MV-4-11 (cell line): ENCODE results near the gene MAN1C1.
"Not testable (repeated sequence)": the region's sequence is repeated elsewhere in the genome, so short reads cannot be mapped to it uniquely, and the experiment has no call there.

Experiments used
- DNase-seq: peaks from one replicate; lab custom pipeline; 2025; lab: John Stamatoyannopoulos, UW

The MAN1C1 gene

DNA sequence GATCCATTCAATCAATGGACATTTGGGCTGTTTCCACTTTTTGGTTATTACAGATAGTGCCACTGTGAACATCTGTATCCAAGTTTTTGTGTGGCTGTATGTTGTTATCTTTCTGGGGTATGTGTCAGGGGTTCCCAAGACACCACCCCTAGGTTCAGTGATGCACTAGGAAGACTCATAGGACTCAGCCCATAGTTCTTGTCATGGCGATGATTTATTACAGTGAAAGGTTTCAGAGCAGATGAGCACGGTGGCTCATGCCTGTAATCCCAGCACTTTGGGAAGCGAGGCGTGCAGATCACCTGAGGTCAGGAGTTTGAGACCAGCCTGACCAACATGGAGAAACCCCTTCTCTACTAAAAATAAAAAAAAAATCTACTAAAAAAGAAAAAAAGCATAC, 64.1 kb downstream of the MAN1C1 start:
- DNase-seq, result no peak

DNA sequence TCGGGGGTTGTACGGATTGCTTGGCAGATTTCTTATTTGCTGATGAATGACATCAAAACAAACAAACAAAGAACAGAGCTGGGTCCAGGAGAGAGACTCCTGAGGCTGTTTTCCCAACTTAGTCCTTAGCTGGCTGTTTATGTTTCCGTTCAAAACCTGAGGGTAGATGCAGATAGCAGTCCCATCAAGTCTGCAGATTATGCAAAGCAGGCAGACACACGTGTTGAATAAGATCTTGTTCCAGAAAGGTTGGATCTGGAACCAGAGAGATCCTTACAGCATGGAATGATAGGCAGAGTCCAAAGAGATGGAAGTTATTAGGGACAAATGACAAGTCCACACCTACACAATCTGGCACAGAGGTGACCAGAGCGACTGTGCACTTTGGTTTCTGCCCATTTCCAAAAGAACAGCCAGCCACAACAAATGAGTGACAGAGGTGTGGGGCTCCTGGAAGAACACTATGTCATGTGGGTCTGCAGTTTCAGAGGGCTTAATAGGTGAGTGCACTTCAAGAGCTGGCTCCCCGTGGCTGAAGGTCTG, 65.5 kb downstream of the MAN1C1 start:
- no peak for DNase-seq

DNA sequence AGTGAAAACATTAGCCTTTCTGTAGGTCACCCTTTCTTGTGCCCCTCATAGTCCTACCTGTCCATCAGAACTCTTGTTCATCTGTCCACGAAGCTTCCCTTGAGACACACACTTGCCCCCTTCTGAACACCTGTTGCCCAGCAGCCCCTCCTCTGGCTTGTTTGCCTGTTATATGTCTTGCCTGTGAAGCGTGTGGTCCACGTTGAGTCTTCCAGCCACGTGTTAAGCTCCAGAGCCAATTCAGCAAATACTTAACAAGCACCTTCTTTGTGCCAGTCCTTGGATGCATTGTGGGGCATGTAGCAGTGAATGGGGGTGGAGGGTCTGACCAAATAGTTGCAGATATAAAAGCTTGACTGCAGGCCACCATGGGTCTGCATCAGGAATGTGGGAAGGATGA, 66.6 kb downstream of the MAN1C1 start:
- DNase-seq, result no peak

DNA sequence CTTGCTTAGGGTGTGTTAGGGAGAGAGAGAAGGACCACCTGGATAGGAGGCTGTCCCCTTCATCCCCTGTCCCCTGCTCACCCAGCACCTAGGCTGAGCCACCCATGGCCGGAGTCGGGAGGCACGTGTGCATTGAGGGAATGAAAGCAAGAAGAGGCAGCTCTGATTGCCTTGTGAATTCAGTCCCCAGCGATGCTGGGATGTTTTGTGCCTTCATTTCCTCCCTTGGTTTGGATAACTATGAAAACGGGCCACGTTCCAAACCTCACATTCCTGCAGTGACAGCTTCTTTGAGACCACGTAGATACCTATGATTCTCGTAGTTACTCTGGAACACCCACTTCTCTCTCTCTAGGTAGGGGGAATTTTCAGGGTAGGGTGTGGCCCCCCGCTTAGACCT, 67.1 kb downstream of the MAN1C1 start:
- DNase-seq, result no peak

DNA sequence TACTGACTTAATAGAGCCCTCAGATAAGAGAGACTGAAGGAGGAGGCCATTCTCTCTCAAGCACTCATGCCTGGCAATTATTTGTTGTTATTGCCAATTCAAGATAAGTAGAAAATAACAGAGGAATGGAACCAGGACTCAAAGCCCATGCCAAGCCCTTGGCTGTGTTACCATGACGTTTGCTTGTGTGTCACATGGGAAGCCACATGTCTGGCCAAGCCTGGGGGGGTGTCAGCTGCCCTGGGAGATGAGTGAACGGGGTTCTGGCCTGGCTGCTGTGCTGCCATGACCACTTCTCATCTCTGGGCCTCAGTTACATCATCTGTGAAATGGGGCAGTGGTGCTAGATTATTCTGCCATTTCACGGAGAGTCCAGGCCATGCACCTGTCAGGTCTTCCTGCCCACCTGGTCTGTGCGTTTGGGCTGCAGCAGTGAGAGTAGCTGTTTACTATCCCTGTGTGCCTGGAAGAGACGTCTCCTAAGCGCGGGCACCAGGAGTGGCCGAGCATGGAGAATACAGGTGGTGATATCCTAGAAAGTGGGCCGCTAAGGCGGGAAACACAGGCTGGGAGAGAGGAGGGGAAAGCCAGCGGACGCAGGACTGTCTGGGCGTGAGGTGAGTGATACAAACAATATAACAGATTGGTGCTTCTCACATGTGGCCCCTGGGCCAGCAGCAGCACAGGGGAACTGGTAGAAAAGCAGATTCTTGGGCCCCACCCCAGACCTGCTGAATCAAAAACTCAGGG, 67.8 kb downstream of the MAN1C1 start:
- no peak for DNase-seq

DNA sequence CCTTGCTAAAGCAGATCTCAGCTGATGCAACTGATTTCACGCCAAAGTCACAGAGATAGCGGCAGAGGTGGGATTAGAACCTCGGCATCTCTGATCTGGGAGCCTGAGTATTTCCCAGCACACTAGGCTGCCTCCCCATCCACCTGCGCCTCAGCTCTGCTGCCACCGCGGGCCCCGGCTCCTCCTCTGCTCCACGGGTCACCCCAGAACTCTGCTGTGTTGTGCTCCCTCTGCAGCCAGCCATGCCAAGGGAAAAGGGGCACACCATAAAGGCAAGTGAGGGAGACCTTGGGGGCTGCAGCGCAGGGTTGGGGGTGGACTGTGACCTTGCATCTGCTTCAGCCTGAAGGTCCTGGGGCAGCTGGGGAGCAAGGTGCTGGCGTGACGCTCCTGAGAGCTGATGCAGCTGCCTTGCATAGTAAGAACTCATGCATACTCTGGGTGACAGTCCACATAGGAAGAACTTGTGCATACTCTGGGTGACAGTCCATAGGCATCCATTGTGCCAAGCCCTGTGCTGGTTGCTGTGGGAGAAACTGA, 68.7 kb downstream of the MAN1C1 start:
- no peak for DNase-seq

DNA sequence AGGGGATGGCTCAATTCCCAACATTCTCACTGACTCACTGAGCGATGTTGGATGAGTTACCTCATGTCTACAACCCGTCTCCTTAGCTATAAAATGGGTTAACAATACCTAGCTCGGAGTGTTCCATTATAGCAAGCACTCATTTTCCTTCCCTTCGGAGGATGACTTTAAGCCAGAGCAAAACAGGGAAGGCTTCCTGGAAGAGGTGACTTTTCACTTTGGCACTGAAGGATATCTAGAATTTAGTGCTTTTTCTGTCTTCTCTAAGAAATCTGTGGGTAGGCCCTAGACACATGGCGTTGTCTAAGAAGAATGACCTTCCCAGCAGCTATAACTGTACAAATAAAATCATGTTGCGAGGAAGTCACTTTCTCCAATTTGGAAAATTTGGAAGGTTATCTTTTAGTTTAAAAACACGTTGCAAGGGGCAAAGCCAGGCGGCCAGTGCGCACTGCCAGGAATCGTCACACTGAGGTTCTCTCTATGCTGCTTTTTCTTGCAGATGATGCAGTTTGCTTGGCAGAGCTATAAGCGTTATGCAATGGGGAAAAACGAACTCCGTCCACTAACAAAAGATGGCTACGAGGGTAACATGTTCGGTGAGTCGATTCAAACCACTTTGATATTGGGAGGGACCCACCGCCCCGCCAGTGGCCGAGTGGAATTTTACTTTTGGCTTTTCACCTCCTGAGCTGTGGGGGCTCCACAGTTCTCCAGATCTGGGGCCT, 69.5 kb downstream of the MAN1C1 start:
- DNase-seq, result no peak

DNA sequence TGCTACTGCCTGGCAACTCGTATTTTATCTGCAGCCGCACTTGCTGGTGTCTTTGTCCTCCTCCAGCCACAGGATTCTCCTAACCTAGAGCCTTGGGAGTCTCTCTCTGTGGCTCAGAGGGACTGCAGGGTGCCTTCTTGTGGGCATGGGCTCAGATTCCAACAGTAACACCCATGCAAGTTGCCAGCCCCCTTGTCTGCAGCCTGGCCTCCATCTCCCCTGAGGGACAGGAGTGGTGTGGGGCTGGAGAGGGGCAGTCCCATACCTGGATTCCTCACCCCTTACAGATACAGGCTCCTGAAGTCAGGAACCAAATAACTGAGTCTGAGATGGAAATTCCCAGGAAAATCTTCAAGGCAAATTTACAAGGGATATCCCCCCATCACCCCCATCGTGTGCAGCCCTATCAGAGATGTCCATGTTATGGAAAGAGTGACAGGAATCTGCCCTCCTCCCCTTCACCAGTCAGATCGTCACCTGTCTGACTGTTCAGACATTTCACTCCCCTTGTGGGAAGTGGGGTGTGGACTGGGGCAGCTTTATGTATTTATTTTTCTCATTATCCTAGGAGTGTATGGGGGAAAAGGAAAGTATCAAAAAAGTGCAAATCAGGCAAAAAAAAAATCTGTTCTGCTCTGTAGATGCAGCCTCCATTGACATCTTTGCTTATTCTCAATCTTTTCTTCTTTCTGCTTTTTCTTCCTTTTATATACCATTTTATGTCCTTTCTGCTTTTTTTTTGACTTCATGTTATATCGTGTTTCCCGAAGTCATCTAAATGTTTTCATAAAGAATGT, 70.8 kb downstream of the MAN1C1 start:
- no peak for DNase-seq

DNA sequence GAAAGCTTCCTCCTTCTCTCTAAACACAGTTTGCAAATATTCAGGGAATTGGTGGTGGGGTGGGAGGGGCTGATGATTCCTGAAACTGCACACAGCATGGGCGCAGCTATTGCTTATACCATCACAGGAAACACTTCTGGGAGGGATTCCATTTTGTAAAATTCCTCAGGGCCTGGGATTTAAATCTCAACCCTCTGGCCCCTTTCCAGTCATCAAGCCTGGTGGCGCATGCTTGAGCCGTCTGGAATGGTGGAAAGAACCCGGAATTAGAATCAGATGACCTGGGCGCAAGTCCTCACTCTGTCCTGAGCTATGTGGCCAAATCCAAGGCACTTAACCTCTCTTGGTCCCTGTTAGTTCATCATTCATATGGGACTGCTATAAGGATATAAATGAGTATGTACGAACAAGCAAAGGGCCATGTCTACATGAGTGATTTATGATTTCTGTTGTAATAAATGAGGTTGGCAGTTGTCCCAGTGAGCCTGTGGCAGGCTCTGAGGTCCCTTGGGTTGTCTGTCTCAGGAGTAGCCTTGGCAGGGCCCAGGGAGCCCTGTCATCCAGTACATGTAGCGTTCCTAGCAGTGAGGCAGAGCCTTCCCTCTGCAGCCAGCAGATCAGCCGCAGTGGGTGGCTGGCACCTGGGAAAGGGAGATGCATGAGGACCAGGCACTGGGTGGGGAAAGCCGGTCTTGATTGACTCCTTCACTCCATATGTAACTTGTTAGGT, 72.0 kb downstream of the MAN1C1 start:
- peak; percentile 73 for DNase-seq

DNA sequence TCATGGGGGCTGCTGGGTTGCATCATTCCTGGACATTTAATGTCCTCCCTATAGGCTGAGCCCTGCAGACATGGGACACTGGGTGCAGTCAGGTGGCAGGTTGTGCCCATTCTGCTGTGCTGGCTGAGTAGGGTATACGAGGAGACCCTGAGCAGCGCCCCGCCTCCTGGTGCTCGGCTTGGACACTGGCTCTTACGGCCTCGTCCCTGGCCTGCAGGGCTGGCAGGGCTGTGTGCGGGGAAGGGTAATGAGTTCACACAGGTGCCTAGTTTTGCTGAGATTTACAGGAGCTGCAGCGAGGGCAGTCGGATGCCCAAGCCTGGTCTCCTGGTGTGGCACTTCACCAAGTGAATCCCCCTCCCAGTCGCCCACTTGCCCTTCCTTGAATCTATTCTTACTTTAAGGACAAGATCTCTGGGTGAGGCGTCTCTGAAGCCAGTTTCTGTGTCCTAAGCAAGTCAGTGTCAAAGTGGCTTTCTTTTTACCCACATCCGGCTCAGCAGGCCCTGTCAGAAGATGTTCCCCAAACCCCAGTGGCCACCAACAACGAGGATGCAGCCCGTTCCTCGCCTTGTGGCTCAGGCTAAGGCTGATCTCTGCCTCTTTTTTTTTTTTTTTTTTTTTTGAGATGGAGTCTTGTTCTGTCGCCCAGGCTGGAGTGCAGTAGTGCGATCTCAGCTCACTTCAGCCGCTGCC, 73.2 kb downstream of the MAN1C1 start:
- peak; percentile 92 for DNase-seq

DNA sequence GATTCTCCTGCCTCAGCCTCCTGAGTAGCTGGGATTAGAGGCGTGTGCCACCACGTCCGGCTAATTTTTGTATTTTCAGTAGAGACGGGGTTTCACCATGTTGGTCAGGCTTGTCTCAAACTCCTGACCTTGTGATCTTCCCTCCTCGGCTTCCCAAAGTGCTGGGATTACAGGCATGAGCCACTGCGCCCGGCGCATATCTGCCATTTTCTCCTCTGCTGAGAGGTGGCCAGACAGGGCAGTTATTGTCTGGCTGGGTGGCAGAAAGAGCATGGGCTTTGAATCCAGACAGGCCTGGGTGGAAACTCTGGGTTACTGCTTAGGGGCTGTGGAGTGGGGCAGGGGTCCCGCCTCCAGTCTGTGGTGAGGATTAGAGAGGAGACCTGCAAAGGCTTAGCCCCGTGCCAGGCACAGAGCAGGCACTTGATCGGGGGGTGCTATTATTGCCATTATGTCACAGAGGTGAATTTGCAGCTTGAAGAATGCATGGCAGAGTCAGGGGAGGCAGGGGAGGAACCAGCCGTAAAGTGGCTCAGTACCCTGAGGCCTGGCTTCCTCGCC, 73.9 kb downstream of the MAN1C1 start:
- no peak for DNase-seq

DNA sequence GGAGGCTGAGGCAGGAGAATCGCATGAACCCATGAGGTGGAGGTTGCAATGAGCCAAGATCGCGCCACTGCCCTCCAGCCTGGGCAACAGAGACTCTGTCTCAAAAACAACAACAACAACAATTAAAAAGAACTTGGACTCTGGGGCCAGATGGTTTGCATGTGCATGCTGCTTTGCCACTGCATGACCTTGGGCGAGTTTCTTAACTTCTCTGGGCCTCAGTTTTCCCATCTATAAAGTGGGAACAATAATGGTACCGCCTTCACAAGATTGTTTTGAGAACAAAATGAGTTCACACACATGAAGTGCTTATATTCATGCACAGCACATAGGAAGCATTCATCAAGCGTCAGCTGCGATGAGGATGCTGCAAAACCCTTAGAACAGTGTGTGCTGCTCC, 74.6 kb downstream of the MAN1C1 start:
- no peak for DNase-seq

DNA sequence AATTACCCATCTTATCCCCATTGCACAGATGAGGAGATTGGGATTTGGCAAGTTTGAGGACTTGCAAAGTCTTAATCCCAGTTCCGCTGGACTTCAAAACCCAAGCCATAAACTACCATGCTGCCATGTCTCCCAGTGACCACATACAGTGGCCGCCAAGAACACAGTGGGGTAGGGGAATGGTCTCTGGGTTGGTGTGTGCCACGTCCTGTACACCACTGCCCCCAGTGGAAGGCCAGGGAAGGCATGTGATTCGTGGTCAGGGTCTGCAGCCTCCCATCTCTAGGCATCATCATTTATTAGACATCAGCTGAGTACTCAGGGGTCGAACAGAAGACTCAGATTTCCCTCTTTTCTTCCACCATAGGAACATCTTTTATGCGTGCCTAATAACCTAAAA, 76.0 kb downstream of the MAN1C1 start:
- no peak for DNase-seq

DNA sequence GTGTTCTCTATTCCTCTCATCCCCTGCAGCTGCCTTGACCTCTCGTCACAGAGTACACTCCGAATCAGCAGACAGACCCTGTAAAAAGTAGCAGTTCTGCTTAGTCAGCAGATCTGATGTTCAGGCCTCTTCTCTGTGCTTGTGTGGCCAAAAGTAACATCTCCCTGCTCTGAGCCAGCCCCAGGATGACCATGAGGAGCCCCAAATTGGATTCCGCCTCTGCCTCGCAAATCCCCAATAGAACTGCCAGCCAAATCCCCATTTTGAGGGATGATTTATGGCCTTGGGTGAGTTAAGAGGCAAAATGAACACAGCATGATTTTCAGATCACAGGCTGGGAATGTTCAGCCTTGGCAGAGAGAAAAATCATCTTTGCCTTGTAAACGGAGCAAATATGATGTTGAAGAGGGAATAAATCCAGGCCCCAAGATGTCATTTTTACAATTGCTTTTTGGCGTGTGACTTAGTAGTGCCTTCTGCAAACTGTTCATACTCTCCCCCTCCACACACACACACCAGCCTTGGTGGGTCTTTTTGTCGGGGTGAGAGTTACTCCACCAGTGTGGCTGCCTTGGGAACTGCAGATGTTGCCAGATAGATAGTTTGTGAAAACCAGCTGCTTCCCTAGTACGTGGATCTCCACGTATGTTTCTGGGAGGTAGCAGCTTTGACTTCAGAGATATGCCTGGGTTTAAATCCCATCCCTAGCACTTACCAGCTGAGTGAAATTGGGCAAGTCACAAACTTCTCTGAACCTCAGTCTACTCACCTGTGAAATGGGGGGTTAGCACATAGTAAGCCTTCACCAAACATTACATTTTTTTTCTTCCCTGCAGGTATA, 77.8 kb downstream of the MAN1C1 start:
- no peak for DNase-seq

DNA sequence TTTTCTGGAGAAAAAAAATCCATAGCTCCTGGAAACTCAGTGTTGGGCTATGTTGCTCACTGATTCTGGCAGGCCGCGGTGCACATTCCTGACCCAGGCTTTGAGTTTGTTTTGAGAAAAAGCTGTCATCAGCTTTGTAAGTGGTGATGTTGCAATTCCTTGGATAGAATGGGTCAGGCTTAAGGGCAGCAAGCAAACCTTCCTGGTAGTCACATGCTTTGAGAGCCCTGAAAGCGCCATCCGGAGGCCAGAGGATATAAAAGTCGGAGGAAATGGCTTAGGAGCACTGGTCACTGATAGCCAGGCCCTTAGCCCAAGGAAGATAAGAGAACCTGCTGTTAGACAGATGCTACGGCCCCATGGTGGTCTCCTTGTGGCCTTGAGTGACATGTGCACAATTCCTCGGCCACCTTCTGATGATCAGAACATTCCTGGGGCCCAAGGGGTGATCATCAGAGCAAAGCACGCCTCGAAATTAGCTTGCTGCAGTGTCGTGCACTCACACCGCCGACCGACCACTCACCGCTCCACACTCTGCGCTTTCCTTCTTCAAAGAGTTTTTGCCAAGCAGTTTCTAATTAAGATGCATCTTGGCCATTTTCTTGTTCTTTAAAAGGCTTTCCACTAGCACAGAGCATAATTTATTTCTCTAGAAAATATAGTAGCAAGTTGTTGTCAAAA, 78.6 kb downstream of the MAN1C1 start:
- DNase-seq, result peak; percentile 77

DNA sequence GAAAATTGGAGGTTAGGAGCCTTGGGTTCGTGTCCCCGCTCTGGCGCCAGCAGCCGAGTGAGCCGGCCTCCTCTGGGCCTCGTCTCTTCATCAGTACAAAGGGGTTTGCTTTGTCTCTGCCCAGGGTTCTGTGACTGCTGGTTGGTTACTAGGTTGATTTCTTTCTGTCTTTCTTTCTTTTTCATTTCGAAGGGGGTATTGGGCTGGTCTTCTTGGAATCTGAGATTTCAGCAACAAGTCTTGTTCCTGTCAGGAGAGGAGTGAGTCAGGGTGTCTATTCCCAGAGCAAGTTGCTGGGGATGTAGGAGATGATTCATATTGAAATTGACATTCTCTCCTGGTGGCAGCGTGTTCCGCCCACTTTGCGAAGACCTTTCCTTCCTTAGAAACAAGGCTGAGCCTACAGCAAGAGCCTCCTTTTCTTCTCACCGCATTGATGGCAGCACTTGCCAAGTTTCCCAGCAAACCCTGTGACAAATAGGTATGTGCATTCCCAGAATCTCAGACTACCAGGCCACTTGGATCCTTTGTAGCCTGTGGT, 79.2 kb downstream of the MAN1C1 start:
- no peak for DNase-seq

DNA sequence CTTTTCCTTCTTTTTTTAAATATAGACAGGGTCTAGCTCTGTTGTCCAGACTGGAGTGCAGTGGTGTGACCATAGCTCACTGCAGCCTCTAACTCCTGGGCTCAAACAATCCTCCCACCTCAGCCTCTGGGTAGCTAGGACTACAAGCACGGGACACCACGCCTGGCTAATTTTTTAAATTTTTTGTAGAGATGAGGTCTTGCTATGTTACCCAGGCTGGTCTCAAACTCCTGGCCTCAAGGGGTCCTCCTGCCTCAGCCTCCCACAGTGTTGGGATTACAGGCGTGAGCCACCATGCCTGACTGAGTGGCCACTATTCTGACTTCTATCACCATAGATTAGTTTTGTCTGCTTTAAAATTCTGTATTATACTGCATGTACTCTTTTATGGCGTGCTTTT, 80.1 kb downstream of the MAN1C1 start:
- DNase-seq, result not testable (repeated sequence)

DNA sequence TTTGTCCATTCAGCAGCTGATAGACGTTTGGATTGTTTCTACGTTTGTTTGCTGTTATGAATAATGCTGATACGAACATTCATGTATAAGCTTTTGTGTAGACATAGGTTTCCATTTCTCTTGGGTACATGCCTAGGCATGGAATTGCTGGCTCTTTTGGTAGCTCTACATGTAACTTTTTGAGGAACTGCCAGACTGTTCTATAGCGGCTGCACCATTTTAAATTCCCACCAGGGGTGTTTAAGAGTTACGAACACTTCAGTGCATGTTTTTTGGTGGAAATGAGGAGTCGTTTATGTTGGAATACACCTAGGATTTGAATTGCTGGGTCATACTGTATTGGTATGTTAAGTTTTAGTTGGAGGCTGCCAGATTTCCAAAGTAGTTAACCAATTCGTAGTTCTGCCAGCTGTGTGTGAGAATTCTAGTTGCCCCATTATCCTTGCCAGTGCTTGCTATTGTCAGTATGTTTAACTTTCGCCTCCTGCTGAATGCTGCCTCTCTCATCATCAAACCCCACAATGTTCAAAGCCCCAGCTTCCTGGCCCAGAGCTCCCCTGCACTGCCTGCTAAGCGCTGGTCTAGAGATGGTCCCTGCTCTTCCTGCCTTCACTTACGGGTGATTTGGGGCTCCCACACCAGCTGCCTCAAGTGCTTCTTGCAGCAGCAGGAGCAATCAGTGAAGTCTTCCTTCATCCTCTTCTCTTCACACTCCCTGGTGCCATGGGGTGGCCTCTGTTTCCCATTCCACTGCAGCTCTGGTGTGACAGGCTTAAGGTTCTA, 81.0 kb downstream of the MAN1C1 start:
- DNase-seq, result peak; percentile 10
